K562 (cell line): ENCODE measurements around the gene KIF26B. TPM values are rescaled to one million over a fixed set of nuclear protein-coding genes. Genes with fewer than 3 reads are reported as not detected.

Source experiments
- ATAC-seq: fragments of 200-7000 bp; cut with Tn5 transposase; 3 replicates; pipeline ENCODE4 v1.9.1; 2020; ENCODE audit warnings: moderate library complexity
- BruUV-seq: library from RNA; stranded (reverse); fragments of 400-500 nt; replicated peaks from 2 replicates; lab custom pipeline; 2021; lab: Mats Ljungman, UMichigan
- CTCF ChIA-PET: fragments of 300-600 bp; formaldehyde crosslinking; extraction: SDS; loops from one replicate; lab custom pipeline; 2021; ENCODE audit warnings: low intra/inter-chr PET ratio; lab: Yijun Ruan, JAX
- POLR2A ChIA-PET: fragments of 300-600, 350-650 bp; sonication (Branson Sonifier 250); formaldehyde crosslinking; extraction: SDS; loops from one replicate; lab custom pipeline; 2021; ENCODE audit warnings: antibody characterized with exemption, inconsistent platforms; lab: Yijun Ruan, JAX
- DNase-seq, 4 experiments: peaks; one replicate each; pipeline versions ENCODE4 v3.0.0 to v3.0.0-alpha.2; 2011 to 2018; ENCODE audit warnings: low spot score in 3 of 4, mixed read lengths in 3 of 4; ENCODE audit errors: extremely low read depth in 1 of 4
- FAIRE-seq: peaks from 2 replicates; lab custom pipeline; 2011; peaks lifted over from hg19 to GRCh38; lab: Jason Lieb, UNC
- H2AFZ ChIP-seq: 2 replicates; pipeline ENCODE4 v1.6.0; 2011; ENCODE audit warnings: low read depth, low read length, control low read depth, inconsistent platforms
- H3K27ac ChIP-seq: fragments of 200-600 bp; 3 replicates; pipeline ENCODE4 v1.8.0; 2011; ENCODE audit warnings: low read depth, mild to moderate bottlenecking, control low read depth, inconsistent platforms, low read length, moderate library complexity, mixed read lengths; ENCODE audit errors: extremely low read depth
- H3K27me3 ChIP-seq, 2 experiments: fragments of 300-600 bp in 1 of 2; 2 replicates in 1 of 2; 3 replicates in 1 of 2; pipeline versions ENCODE4 v1.6.0 to v1.8.0; 2011; ENCODE audit warnings: inconsistent platforms in 2 of 2, low read length in 2 of 2, mild to moderate bottlenecking in 1 of 2, mixed read lengths in 1 of 2, moderate library complexity in 1 of 2; ENCODE audit not compliant: control insufficient read depth in 2 of 2, insufficient read depth in 2 of 2
- H3K36me3 ChIP-seq: fragments of 300-600 bp; 3 replicates; pipeline ENCODE4 v1.8.0; 2011; ENCODE audit warnings: mild to moderate bottlenecking, low read length, inconsistent platforms; ENCODE audit not compliant: control insufficient read depth, insufficient read depth
- H3K4me1 ChIP-seq, 2 experiments: fragments of 200-600 bp in 1 of 2; replicated peaks in 1 of 2; 2 replicates in 1 of 2; 3 replicates in 1 of 2; pipeline versions ENCODE4 v1.5.1 to v1.8.0; 2011; ENCODE audit warnings: inconsistent platforms in 2 of 2, low read length in 2 of 2, mild to moderate bottlenecking in 1 of 2, mixed read lengths in 1 of 2, moderate library complexity in 1 of 2; ENCODE audit not compliant: control insufficient read depth in 2 of 2, insufficient read depth in 2 of 2
- H3K4me2 ChIP-seq: 2 replicates; pipeline ENCODE4 v1.6.1; 2011; ENCODE audit warnings: low read length, control low read depth, inconsistent platforms, mixed read lengths; ENCODE audit not compliant: insufficient read depth
- H3K4me3 ChIP-seq: fragments of 200-600 bp; sonication (generic), shearing (Covaris generic); 2 replicates; pipeline ENCODE4 v1.5.1; 2016; ENCODE audit warnings: control low read depth, inconsistent platforms
- H3K79me2 ChIP-seq: fragments of 200-600 bp; 3 replicates; pipeline ENCODE4 v1.8.0; 2011; ENCODE audit warnings: low read length, inconsistent platforms; ENCODE audit not compliant: control insufficient read depth, insufficient read depth
- H3K9ac ChIP-seq, 2 experiments: 2 replicates each; pipeline versions ENCODE4 v1.6.0 to v1.6.1; 2011; ENCODE audit warnings: low read depth in 2 of 2, low read length in 2 of 2, control low read depth in 1 of 2, inconsistent platforms in 1 of 2, mild to moderate bottlenecking in 1 of 2, mixed read lengths in 1 of 2; ENCODE audit not compliant: insufficient read depth in 1 of 2
- H3K9me1 ChIP-seq: one replicate; pipeline ENCODE4 v1.6.0; 2011; ENCODE audit warnings: inconsistent platforms, mild to moderate bottlenecking, low read length, moderate library complexity; ENCODE audit not compliant: control insufficient read depth, insufficient read depth
- H3K9me3 ChIP-seq: replicated peaks from 2 replicates; pipeline ENCODE4 v1.5.1; 2011; ENCODE audit warnings: low read depth, low read length, inconsistent platforms; ENCODE audit not compliant: control insufficient read depth, insufficient read depth
- H4K20me1 ChIP-seq: replicated peaks from 2 replicates; pipeline ENCODE4 v1.6.1; 2011; ENCODE audit warnings: low read length, inconsistent platforms, mixed read lengths; ENCODE audit not compliant: control insufficient read depth, insufficient read depth
- ASH1L ChIP-seq: fragments of 450-650 bp; IDR thresholded peaks from 2 replicates; pipeline ENCODE4 v1.6.1; 2018; ENCODE audit warnings: borderline replicate concordance, mild to moderate bottlenecking, low read depth; ENCODE audit not compliant: partially characterized antibody
- CCNT2 ChIP-seq: IDR thresholded peaks from 2 replicates; pipeline ENCODE4 v1.6.1; 2011; ENCODE audit warnings: borderline replicate concordance, low read depth, mild to moderate bottlenecking, moderate library complexity, mixed read lengths, low read length; ENCODE audit not compliant: insufficient read length; ENCODE audit errors: extremely low read depth
- ELK1 ChIP-seq: sonication (generic); formaldehyde crosslinking; IDR thresholded peaks from 2 replicates; pipeline ENCODE4 v1.8.1; 2022; ENCODE audit warnings: missing genetic modification reagents
- HDAC3 ChIP-seq: fragments of 450-650 bp; IDR thresholded peaks from 2 replicates; pipeline ENCODE4 v1.6.1; 2018; ENCODE audit warnings: borderline replicate concordance, mild to moderate bottlenecking, moderate library complexity; ENCODE audit not compliant: partially characterized antibody
- PPARD ChIP-seq: fragments of 250-450 bp; sonication (Bioruptor Pico); IDR thresholded peaks from 2 replicates; pipeline ENCODE4 v1.8.0; 2022; ENCODE audit warnings: inconsistent platforms, mild to moderate bottlenecking, moderate library complexity
- SNRNP70 ChIP-seq: fragments of 200-400 bp; formaldehyde crosslinking; optimal IDR thresholded peaks from 2 replicates; pipeline ENCODE3; 2017; ENCODE audit warnings: low read depth, low read length
- ZBTB40 ChIP-seq, 2 experiments: fragments of 450-650 bp in 1 of 2; sonication (generic) in 1 of 2; formaldehyde crosslinking in 1 of 2; IDR thresholded peaks; 2 replicates each; pipeline versions ENCODE4 v1.7.1 to v1.9.0; 2016 to 2022; ENCODE audit warnings: inconsistent platforms in 1 of 2, mild to moderate bottlenecking in 1 of 2, missing genetic modification reagents in 1 of 2
- ZNF224 ChIP-seq: sonication (generic); formaldehyde crosslinking; IDR thresholded peaks from 2 replicates; pipeline ENCODE4 v1.8.0; 2022; ENCODE audit warnings: mild to moderate bottlenecking, missing genetic modification reagents
- ZNF324 ChIP-seq: fragments of 250-450 bp; sonication (Bioruptor Pico); IDR thresholded peaks from 2 replicates; pipeline ENCODE4 v1.4.0; 2020; ENCODE audit warnings: mild to moderate bottlenecking
- ZNF408 ChIP-seq: fragments of 250-450 bp; sonication (Bioruptor Pico); IDR thresholded peaks from 2 replicates; pipeline ENCODE4 v1.4.0; 2020; ENCODE audit warnings: low read depth, mild to moderate bottlenecking, moderate library complexity
- ZNF644 ChIP-seq: fragments of 200-800 bp; sonication (Bioruptor generic); IDR thresholded peaks from 2 replicates; pipeline ENCODE4 v1.6.1; 2016; ENCODE audit warnings: low read depth, missing genetic modification characterization, missing compliant biosample characterization
- WGBS: fragments of 100-300 bp; shearing (Covaris generic); methylation state at CpG from one replicate; pipeline ENCODE4 v1.1.6; 2016; ENCODE audit warnings: low coverage, mixed read lengths; ENCODE audit not compliant: insufficient coverage; ENCODE audit errors: missing lambda C conversion rate; 5-methylcytosine and 5-hydroxymethylcytosine counted together
- in situ Hi-C: fragments of 300-500 bp; cut with MboI; formaldehyde crosslinking; loops from 4 replicates; pipeline ENCODE4 v1.15.0; 2018; ENCODE audit warnings: inconsistent platforms, mixed read lengths
- intact Hi-C: fragments of 100-400 bp; cut with micrococcal nuclease; formaldehyde crosslinking; loops from 2 replicates; pipeline ENCODE4 v1.14.2; 2022
- polyA plus RNA-seq, 8 experiments: library from polyadenylated mRNA; depleted of rRNA in 4 of 8; stranded (reverse) in 5 of 8; unstranded in 3 of 8; fragments of >200 nt; fragmentation: Nextera tagmentation in 2 of 8; fragmentation: Illumina TruSeq in 1 of 8; extraction: Ambion mirVana in 2 of 8; extraction: Trizol in 1 of 8; gene quantifications; 2 replicates each; pipeline versions ENCODE4 v1.2.1 to v1.2.3, GENCODE V29; 2011 to 2014; ENCODE audit warnings: inconsistent platforms in 1 of 8, missing spikeins in 1 of 8
- total RNA-seq, 7 experiments: library from RNA; depleted of rRNA in 6 of 7; stranded (reverse); fragments of >200 nt in 6 of 7; fragmentation: Illumina TruSeq in 2 of 7; extraction: Trizol in 2 of 7; gene quantifications; 2 replicates each; pipeline versions ENCODE4 v1.2.1 to v1.2.3, GENCODE V29; 2011 to 2021; ENCODE audit warnings: low replicate concordance in 1 of 7

KIF26B gene
- total and polyA plus RNA-seq, 9 of the 15 experiments (the other 6 are each of a cell fraction or from before 2014, with no cell fraction given), result 0.02 to 0.08 (median 0.03) TPM; not detected in 6

- TF ChIP-seq CCNT2, result no peak
- no peak for TF ChIP-seq ZNF408 (CRISPR knock-in tag)
- TF ChIP-seq ZNF644, result no peak
- TF ChIP-seq ASH1L, result no peak
Observed at GRCh38 chr1:245313576-245313975, 158.8 kb downstream of the KIF26B start (continued).

- H3K27me3 ChIP-seq, result peaks cover 56 to 83% of the 10 kb centered on the region in 2 experiments
- TF ChIP-seq ZNF324 (no peak), ZBTB40 (IDR thresholded peaks at IDR 0.05) (no peak), ZBTB40 (CRISPR knock-in tag; IDR thresholded peaks at IDR 0.05) (no peak), HDAC3 (no peak), SNRNP70 (no peak), ELK1 (CRISPR knock-in tag) (no peak), PPARD (CRISPR knock-in tag) (no peak), ZNF224 (CRISPR knock-in tag) (no peak)
Observed at GRCh38 chr1:245316784-245317183, 162.0 kb downstream of the KIF26B start.

More at GRCh38 chr1:245316784-245317183, 162.0 kb downstream of the KIF26B start:
- ChIA-PET CTCF (no interaction called here), POLR2A (interaction anchor here (0.6 to 2.4 kb wide), 2 partner anchors 8 to 10 kb away, joined by 3 to 8 read pairs; no protein-coding TSS in a partner anchor)
- H3K9me3 ChIP-seq, result no peaks in the 10 kb centered on the region
- H3K36me3 ChIP-seq, result no peaks in the 10 kb centered on the region
- 0% methylated on average over 6 of the region's 6 CpGs for WGBS
- BruUV-seq, result no TSS peak
- no peak overlapping the region for H3K9ac ChIP-seq
- in situ Hi-C loops, result no loop called here
- H3K4me3 ChIP-seq, result no peak overlapping the region
- ATAC-seq (no peak), DNase-seq (no peak), FAIRE-seq (no peak)
- H3K79me2 ChIP-seq, result no peaks in the 10 kb centered on the region
- H3K4me1 ChIP-seq, result no peaks in the 10 kb centered on the region
- H2AFZ ChIP-seq, result no peak overlapping the region
- H3K4me2 ChIP-seq, result no peak overlapping the region
- intact Hi-C loops, result no loop called here
- H4K20me1 ChIP-seq, result no peaks in the 10 kb centered on the region
- no peaks in the 10 kb centered on the region for H3K9me1 ChIP-seq
- H3K27ac ChIP-seq, result no peak overlapping the region
